ENCODE measurements around the gene RETN. TPM values are rescaled to one million over a fixed set of nuclear protein-coding genes. Genes with fewer than 3 reads are reported as not detected.
"Not testable (repeated sequence)": the region's sequence is repeated elsewhere in the genome, so short reads cannot be mapped to it uniquely, and the experiment has no call there.

The RETN gene
- total RNA-seq, 1 donor from 2014 or later: 4.8 TPM

DNA sequence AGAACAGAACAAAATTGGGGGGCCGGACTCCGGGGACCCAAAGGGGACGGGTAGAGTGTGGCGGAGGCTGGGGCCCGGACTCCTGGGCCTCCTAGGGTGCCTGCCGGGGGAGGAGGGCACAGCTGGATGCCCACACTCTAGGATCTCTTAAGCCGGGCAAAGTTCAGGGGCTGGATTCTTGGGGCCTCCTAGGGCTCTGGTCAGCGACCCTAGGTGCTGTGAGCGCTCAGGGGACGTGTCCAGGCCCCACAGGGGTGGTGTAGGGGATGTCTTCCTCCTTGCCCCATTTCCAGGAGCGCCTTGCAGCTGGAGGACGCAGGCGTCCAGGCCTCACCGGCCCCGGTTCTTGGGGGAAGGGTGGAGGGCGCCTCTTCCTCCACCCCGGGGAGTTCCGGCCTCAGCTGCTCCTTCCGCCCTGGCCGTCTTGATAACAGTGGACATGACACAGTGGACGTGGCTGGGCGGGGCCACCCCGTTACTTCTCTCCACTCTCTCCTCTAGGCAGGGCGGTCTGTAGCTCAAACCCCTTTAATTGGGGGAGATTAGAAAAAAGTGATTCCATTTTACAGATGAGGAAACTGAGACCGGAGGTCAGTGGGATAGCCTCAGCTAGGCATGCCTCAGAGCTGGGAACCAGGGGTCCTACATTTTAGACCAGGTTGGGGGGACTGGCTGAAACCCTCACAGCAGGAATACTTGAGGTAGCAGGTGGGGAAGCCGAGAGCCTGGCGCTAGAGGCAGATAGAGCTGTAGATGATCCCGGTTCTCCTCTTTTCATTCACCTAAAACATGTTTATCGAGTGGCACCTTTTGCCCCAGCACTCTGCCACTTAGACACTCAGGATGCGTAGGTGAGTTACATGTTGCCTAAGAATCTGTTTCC lies 31.2 kb upstream of the RETN start:
- no peak for DNase-seq (ENCODE audit: low spot score)

DNA sequence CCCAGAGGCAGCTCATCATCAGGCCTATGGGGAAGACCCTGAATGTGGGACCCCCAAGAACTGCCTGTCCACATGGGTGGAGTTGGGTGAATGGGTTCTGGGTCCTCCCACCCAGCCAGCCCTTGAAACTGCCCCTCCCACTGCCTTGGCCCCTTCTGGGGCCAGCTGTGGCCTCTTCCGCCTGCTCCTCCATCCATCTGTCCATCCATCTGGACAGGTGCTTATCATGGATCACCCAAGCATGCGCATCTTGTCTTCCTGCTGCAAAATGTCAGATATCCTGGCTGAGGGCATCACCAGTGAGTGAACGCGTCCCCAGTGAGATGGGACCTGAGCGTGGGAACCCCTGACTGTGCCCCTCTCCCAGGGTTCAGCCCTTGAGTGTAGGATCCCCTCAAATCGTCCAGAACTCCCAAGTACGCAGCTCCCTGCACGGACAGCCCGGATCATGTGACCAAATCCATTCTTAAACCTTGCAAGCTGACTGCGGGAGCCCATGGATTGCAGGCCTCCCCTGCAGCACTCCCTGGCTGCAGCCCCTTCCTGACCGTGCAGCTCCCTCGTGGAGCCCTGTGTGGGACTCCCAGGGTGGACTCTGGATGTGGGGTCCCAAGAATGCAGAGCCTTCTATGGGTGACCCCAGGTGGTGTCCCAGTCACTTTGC lies 29.9 kb upstream of the RETN start:
- no peak for DNase-seq (ENCODE audit: low spot score)

DNA sequence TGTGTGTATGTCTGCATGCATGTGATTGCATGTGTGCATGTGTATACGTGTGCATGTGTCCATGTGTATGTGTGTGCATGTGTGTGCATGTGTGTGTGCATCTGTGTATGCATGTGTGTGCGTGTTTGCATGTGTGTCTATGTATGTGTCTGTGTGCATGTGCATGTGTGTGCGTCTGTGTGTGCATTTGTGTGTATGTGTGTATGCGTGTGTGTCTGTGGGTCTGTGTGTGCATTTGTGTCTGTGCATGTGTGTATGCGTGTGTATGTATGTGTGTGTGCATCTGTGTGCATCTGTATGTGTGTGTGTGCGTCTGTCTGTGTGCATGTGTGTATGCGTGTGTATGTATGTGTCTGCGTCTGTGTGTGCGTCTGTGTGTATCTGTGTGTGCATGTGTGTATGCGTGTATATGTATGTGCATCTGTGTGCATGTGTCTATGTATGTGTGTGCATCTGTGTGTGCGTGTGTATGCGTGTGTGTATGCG lies 28.9 kb upstream of the RETN start:
- no peak for DNase-seq (ENCODE audit: low spot score)

- DNase-seq (ENCODE audit: low spot score): no peak
Measured at GRCh38 chr19:7640803-7641202, 28.0 kb upstream of the RETN start.

DNA sequence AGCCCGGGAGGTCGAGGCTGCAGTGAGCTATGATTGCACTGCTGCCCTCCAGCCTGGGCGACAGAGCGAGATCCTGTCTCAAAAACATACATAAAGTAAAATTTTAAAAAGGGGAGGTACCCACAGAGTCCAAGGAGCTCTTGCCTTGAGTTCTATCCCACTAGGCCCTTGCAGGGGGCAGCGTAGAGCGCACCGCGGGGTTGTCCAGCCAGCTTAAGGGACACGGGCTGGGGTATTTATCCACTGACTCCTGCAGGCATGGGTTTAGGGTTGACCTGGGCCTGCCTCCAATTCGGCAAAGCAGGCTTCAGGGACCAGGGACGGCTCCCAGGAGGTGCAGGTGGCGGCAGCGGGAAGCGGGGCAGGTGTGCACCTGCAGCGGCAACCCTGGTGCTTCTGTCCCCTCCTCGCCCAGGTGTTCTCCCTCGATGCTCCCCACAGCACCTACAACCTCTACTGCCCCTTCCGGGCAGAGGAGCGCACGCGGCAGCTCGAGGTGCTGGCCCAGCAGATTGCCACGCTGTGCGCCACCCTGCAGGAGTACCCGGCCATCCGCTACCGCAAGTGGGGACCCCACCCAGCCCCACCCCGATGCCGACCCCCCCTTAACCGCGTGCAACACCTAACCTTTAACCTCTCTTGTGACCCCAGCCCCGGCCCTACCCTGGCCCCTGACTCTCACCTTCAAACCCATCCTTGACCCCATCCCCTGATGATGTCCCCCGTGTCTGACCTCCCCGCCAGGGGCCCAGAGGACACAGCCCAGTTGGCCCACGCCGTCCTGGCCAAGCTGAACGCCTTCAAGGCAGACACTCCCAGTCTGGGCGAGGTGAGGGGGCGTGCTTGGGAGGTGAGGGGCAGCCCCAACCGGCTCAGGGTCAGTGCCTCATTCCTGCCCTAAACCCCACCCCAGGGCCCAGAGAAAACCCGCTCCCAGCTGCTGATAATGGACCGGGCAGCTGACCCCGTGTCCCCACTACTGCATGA lies 27.3 kb upstream of the RETN start:
- no peak for DNase-seq (ENCODE audit: low spot score)

DNA sequence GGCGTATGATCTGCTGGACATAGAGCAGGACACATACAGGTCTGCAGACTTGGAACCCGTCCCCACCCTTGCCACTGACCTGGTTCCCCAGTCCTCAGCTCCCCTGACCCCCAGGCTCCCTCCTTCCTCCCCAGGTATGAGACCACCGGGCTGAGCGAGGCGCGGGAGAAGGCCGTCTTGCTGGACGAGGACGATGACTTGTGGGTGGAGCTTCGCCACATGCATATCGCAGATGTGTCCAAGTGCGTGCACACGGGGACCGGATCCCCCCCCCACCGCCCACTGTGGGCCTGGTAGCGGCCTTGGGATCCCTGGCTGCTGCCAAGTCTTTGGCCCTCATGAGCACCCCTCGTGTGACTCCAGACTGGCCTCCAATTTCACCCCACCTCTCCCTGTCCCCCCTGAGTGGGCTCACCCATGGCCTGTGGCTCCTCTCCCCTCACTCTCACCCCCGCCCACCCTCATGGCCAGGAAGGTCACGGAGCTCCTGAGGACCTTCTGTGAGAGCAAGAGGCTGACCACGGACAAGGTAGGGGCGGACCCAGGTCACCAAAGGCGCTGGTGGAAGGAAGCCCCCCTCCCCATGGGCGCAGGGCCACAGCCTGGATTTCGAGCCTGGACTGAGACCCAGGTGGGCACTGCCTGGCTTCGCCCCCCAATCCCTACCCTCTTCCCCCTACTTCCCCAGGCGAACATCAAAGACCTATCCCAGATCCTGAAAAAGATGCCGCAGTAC lies 26.4 kb upstream of the RETN start:
- no peak for DNase-seq (ENCODE audit: low spot score)

DNA sequence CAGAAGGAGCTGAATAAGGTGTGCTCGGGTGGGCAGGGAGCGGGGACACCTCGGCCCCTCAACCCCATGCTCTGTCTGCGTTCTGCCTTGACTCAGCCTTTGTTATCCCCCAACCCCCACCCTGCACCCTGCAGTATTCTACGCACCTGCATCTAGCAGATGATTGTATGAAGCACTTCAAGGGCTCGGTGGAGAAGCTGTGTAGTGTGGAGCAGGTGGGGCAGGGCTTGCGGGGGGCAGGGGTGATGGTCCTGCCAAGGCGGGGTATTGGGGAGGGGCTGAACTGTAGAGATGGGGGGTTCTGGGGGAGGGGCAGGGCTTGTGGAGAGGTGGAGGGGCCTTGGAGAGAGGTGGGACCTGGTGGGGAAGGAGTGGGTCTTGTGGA lies 25.8 kb upstream of the RETN start:
- no peak for DNase-seq (ENCODE audit: low spot score)

GRCh38 chr19:7643629-7644549 lies 25.0 kb upstream of the RETN start:
- not testable (repeated sequence) for DNase-seq (ENCODE audit: low spot score)

DNA sequence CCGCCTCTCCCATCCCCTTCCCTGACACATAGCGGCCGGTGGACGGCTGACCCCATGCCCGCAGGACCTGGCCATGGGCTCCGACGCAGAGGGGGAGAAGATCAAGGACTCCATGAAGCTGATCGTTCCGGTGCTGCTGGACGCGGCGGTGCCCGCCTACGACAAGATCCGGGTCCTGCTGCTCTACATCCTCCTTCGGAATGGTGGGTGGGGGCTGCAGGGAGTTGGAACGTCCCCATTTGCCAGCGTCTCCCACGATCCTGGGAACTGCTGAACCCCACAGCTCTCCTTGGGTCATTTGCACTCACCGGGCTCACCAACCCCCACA lies 24.3 kb upstream of the RETN start:
- no peak for DNase-seq (ENCODE audit: low spot score)

DNA sequence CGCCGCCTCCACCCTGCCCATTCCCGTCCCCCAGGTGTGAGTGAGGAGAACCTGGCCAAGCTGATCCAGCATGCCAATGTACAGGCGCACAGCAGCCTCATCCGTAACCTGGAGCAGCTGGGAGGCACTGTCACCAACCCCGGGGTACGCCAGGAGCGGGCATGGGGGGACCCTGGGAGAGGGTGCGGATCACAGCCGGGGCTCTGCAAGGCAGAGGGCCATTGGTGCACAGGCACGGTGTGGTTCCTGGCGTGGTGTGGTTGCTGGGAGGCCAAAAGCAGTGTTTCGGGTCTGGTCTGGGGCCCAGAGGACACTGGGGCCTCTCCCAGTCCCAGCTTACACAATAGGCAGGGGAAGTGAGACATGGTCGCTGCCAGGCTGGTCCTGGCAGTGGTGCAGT lies 23.7 kb upstream of the RETN start:
- no peak for DNase-seq (ENCODE audit: low spot score)

GRCh38 chr19:7645656-7646425 lies 23.0 kb upstream of the RETN start:
- DNase-seq (ENCODE audit: low spot score): no peak

GRCh38 chr19:7646426-7646700 lies 22.5 kb upstream of the RETN start:
- no peak for DNase-seq (ENCODE audit: low spot score)

DNA sequence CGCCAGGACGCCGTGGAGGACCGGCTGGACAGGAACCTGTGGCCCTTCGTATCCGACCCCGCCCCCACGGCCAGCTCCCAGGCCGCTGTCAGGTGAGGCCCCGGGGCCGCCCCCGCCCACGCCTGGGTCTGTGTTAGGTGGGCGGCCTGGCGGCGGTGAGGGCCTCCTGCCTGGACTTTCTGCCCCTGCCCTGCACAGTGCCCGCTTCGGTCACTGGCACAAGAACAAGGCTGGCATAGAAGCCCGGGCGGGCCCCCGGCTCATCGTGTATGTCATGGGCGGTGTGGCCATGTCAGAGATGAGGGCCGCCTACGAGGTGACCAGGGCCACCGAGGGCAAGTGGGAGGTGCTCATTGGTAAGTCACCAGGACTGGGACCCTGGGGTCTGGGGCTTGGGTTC lies 21.7 kb upstream of the RETN start:
- no peak for DNase-seq (ENCODE audit: low spot score)

DNA sequence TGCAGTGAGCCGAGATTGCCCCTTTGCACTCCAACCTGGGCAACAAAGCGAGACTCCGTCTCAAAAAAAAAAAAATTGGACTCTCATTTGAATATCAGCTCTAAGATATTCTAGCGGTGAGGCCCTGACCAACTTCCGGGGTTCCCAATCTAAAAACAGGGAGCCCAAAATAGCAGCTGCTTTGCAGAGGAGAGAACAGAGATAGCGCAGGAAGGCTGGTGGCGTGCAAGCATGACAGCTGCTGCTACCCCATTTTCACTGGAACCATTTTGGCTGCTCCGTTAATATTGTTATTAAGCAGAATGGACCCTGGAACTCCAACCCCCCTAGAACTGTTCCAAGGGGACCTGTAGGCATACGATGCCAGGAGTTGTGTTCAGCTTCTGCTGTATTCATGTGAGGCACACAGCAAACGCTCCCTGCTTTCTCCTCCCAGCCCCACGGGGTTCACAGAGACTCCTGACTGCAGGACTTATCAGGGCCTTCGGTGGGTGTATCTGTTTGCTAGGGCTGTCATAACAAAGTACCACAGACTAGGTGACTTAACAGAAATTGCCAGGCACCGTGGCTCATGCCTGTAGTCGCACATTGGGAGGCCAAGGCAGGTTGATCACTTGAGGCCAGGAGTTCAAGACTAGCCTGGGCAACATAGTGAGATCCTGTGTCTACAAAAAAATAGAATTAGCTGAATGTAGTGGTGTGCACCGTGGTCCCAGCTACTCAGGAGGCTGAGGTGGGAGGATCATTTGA lies 20.4 kb upstream of the RETN start:
- DNase-seq (ENCODE audit: low spot score): no peak

GRCh38 chr19:7650148-7650547 lies 18.7 kb upstream of the RETN start:
- no peak for DNase-seq (ENCODE audit: low spot score)

DNA sequence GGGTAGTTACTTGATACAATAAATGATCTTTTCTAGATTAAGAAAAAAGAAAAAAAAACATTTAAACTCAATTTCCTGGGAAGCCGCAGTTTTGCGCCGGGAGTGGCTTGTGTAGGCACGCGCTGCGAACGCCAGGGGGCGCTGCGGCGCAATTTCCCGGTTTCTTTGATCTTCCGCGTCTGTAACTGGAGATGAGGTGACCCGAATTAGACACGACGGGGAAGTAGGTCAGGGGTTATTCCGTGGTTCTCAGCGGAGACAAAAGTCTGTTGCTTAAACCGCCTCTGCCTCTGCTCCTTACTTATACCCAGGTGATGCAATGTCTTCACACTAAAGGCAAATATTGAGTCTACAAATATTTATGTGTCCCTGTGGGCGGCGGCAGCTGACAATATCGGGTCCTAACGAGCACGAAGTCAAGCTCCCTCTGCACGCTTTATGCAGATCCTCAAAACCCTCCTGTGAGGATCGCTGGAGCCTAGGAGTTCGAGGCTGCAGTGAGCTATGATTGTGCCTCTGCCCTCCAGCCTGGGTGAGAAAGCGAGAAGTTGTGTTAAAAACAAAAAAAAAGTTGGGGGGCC lies 16.7 kb upstream of the RETN start:
- DNase-seq (ENCODE audit: low spot score): peak; percentile 94

- no peak for DNase-seq (ENCODE audit: low spot score)
Measured at GRCh38 chr19:7654401-7654800, 14.4 kb upstream of the RETN start.

DNA sequence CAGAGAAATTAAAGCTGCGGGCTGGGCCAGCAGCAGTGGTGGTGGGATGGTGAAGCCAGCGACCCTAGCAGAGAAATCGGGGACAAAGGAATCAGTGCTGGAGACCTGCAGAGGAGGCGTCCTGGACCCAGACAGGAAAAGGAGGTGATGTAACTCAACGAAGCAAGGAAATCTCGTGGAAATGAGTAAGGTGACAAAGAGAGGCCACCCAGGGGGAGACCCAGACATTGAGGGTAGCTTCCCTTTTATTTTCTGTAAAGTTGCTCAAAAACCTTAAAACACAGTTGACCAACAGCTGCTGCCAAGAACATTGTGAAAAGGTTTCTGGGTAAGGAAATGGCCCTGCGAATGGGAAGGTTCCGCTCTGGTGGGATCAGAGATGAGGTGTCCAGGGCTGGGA lies 13.3 kb upstream of the RETN start:
- DNase-seq (ENCODE audit: low spot score): no peak

Measured in mesenteric fat pad (tissue), 1 donor.